GM19023 (cell line): ENCODE measurements around the gene TXLNB.
"Not testable (repeated sequence)": the region's sequence is repeated elsewhere in the genome, so short reads cannot be mapped to it uniquely, and the experiment has no call there.

Experiments
- ATAC-seq: cut with Tn5 transposase; IDR thresholded peaks from one replicate; pipeline ENCODE4 v1.9.1; 2021; ENCODE audit warnings: mild to moderate bottlenecking, moderate library complexity; ENCODE audit not compliant: unreplicated experiment

Gene TXLNB

DNA sequence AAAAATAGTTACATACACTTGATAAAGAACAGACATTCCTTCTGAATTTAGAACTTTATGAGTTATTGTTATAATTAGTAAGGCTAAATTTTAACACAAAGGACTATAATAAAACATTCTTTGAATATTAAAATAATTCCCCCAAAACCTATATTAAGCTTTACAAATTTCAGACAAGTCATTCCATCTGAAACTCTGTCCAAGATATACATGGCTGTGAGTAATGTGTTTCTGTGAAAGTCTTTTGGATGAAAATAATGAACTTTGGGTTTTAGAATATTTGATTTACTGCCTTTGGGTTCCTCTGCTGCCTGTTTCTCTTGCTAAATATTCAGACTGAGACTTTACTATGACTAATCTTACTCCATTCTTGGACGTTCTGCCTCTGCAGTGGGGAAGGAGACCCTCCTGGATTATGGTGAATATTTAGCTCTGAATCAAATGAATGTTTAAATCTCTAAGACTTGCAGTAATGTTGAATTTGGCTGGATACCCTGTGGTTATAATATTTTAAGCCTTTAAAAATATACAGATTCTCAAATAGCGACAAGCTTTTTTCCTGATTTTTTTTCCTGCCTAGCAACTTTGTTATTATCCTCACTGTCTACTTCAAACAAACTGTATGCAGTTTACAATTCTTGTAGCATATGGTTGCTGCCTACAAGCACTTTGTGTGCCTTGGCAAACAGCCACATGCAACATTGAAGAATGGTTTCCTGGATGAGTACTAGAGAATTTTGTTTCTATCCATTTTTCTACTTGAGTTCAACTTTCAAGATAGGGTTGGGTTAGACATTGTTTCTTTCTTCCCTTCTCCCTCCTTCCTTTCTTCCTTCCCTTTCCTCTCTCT is 51.4 kb downstream of the TXLNB start:
- ATAC-seq = no peak

GRCh38 chr6:139239064-139239463 is 52.7 kb downstream of the TXLNB start:
- no peak for ATAC-seq

DNA sequence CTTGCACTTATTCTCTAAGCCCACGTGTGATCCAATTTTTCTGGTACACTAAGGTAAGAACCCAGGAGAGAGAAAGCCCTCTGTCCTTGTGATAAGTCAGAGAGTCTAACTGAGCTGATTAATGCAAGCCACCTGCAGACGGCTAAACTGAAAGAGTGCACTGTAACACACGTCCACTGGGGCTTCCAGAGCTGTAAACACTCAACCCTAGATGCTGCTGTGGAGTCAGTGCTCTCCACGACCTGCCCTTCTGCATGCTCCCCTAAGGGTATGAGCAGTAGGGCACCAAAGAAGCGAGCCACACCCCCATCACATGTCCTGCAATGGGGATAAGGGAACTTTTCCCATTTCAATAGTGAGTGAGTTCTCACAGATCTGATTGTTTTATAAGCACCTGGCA is 55.7 kb downstream of the TXLNB start:
- ATAC-seq = no peak

DNA sequence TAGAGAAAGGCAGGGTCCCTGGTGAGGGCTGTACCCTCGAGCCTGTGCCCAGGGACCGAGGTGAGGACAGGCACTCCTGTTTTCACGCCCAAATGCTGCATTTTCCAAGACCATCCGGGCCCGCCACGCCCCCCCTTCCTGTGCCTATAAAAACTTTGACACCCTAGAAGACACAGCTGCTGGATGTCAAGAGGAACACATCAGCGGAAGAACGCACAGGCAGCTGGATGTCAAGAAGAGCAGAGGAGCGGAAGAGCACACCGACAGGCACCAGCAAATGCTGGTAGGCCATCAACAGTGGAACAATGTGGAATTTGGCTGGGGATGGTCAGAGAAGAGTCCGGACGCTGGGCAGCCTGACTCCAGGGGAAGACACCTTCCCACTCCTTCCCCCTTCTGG is 56.1 kb downstream of the TXLNB start:
- ATAC-seq = no peak

DNA sequence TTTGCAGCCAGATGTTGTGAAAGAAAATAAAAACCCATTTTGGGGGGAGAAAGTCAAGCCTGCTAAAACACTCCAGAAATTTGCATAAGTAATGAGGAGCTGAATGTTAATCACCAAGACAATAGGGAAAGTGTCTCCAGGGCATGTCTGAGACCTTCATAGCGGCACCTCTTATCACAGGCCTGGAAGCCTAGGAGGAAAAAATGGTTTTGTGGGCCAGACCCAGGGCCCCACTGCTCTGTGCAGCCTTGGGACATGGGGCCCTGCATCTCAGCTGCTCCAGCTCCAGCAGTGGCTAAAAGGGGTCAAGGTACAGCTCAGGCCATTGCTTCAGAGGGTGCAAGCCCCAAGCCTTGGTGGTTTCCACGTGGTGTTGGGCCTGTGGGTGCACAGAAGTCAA is 57.6 kb downstream of the TXLNB start:
- not testable (repeated sequence) for ATAC-seq

DNA sequence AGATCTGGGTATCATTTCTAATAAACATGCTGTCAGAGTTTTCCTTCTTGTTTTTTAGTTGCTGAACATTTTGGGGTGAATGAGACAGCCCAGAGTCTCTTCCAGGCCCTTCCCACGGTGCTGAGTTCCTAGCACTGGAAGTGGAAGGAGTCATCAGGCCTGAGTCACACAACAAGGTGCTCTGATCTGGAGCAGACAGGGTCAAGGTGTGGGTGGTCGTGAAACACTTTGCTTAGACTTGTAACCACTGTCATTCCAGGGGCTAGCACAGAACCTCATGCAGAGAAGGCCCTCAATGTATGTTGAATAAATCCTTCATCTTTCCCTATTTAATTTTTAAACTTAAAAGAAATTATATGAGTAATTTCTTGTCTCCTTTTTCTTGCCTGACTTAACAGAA is 60.6 kb downstream of the TXLNB start:
- ATAC-seq = no peak

DNA sequence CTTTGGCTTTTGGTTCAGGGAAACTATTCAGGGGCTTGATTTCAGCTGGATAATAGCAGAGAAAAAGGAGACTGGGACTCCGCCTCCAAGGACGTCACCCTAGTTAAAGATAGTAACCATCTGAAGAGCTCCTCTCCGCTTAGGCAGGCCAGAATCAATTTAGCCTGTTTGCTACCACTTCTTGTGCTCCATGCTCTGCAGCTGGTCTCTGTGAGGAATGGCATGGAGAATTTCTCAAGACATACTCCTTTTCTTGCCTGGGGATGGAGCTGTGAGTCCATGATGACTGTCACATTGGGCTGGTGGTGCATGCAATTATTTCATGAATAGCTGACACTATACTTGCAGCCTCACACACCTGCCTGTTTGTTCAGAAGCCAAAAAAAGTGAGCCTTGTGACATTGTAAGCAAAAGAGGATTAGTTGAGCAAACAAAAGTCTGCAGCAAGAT is 61.4 kb downstream of the TXLNB start:
- no peak for ATAC-seq

DNA sequence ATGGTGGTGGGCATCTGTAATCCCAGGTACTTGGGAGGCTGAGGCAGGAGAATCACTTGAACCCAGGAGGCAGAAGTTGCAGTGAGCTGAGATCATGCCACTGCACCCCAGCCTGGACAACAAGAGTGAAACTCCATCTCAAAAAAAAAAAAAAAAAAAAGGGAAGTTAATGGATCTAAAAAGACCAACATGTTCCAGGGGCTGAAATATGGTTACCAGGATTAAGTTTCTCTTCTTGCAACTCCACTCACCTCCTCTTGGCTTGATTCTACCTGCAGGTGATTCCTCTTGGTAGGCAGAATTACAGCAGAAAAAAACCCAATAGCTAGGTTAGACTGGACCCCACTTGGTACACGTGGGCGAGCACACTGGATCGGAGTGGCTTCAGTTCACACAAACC is 63.4 kb downstream of the TXLNB start:
- ATAC-seq = not testable (repeated sequence)

- ATAC-seq = no peak
Measured at GRCh38 chr6:139219746-139220145, 72.1 kb downstream of the TXLNB start.

DNA sequence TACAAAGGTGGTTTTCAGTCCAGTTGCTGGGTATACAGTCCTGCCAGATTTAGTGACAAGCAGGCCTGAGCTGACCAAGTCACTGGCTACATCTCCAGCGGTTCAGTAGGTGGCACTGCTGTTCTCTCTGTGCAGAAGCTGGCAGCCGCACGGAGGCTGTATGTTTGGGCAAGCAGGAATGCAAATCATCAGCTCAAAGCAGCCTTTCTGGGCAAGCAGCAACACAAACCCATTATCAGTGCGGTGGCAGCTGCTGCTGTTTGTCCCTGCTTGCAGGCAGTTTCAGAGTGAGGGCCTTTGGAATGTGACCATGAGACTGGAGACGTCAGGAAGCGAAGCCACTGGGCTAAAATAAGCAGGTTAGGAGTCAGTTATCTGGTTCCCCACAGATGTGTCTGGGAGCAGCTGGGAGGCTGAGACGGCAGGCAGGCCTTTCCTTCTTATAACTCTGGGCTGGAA is 72.5 kb downstream of the TXLNB start:
- ATAC-seq = peak; percentile 100

DNA sequence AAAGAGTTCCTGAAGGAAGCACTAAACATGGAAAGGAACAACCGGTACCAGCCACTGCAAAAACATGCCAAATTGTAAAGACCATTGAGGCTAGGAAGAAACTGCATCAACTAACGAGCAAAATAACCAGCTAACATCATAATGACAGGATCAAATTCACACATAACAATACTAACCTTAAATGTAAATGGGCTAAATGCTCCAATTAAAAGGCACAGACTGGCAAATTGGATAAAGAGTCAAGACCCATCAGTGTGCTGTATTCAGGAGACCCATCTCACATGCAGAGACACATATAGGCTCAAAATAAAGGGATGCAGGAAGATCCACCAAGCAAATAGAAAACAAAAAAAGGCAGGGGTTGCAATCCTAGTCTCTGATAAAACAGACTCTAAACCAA is 79.3 kb downstream of the TXLNB start:
- not testable (repeated sequence) for ATAC-seq

- ATAC-seq = not testable (repeated sequence)
Measured at GRCh38 chr6:139210766-139211165, 81.0 kb downstream of the TXLNB start.

DNA sequence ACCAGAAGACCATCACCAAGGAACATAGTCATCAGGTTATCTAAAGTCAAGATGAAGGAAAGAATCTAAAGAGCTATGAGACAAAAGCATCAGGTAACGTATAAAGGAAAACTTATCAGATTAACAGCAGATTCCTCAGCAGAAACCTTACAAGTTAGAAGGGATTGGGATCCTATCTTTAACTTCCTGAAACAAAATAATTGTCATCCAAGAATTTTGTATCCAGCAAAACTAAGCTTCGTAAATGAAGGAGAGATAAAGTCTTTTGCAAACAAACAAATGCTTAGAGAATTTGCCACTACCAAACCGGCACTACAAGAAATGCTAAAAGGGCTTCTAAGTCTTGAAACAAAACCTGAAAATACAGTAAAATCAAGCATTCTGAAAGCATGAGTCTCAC is 86.0 kb downstream of the TXLNB start:
- ATAC-seq = no peak

DNA sequence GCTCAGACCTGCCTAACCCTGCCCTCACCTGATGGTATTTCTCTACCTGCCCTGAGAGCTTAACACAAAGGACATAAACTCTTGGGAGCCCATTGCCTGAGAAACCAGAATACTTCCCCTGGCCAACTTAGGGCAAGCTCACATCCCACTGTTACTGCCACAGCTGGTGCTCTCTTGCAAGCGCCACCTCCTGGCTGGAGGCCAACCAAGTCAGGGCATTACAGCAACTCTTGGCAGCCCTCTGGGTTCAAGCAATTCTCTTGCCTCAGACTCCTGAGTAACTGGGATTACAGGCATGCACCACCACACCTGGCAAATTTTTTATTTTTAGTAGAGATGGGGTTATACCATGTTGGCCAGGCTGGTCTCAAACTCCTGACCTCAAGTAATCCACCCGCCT is 86.8 kb downstream of the TXLNB start:
- no peak for ATAC-seq

GRCh38 chr6:139201378-139201777 is 90.4 kb downstream of the TXLNB start:
- no peak for ATAC-seq

- no peak for ATAC-seq
Measured at GRCh38 chr6:139198529-139199288, 93.1 kb downstream of the TXLNB start.

- no peak for ATAC-seq
Measured at GRCh38 chr6:139194740-139195139, 97.1 kb downstream of the TXLNB start.
